ENCODE data around the gene SNRPA1.

The SNRPA1 gene

GRCh38 chr15:101246391-101246790 is 48.7 kb downstream of the SNRPA1 start:
- H3K27ac ChIP-seq, result peak overlapping the region; percentile 90

GRCh38 chr15:101244889-101245668 is 50.0 kb downstream of the SNRPA1 start:
- peak overlapping the region; percentile 90 for H3K27ac ChIP-seq

More at GRCh38 chr15:101246391-101246790, 48.7 kb downstream of the SNRPA1 start:
- TF ChIP-seq CTCF (conservative IDR thresholded peaks at IDR 0.05), result no peak

GRCh38 chr15:101244036-101244781 is 50.8 kb downstream of the SNRPA1 start:
- TF ChIP-seq CTCF (conservative IDR thresholded peaks at IDR 0.05), result no peak
- H3K27ac ChIP-seq, result peak overlapping the region; percentile 90

More at GRCh38 chr15:101244889-101245668, 50.0 kb downstream of the SNRPA1 start:
- TF ChIP-seq CTCF (conservative IDR thresholded peaks at IDR 0.05), result no peak

GRCh38 chr15:101243420-101243819 is 51.6 kb downstream of the SNRPA1 start:
- peak overlapping the region; percentile 90 for H3K27ac ChIP-seq
- no peak for TF ChIP-seq CTCF (conservative IDR thresholded peaks at IDR 0.05)

GRCh38 chr15:101242999-101243336 is 52.1 kb downstream of the SNRPA1 start:
- H3K27ac ChIP-seq, result peak overlapping the region; percentile 90

GRCh38 chr15:101242160-101242998 is 52.7 kb downstream of the SNRPA1 start:
- peak overlapping the region; percentile 90 for H3K27ac ChIP-seq
- no peak for TF ChIP-seq CTCF (conservative IDR thresholded peaks at IDR 0.05)

More at GRCh38 chr15:101242999-101243336, 52.1 kb downstream of the SNRPA1 start:
- no peak for TF ChIP-seq CTCF (conservative IDR thresholded peaks at IDR 0.05)

- H3K27ac ChIP-seq, result no peak overlapping the region
- no peak for TF ChIP-seq CTCF (conservative IDR thresholded peaks at IDR 0.05)
These were observed 54.7 kb downstream of the SNRPA1 start for GRCh38 chr15:101240358-101240757.

Measured in VCaP (cell line).